Stimulated activated CD8-positive, alpha-beta memory T cell treated with anti-CD3 and anti-CD28 coated beads, Interleukin-4, amount 100 ng/mL, for 4 hours (primary cell): ENCODE data around the gene ARHGEF38.
"Not testable (repeated sequence)": the region's sequence is repeated elsewhere in the genome, so short reads cannot be mapped to it uniquely, and the experiment has no call there.

Experiments used
- DNase-seq, 2 donors: peaks; one replicate each; pipeline ENCODE4 v3.0.0-alpha.2; 2020; ENCODE audit warnings: low read depth in 2 of 2, low spot score in 1 of 2

Gene ARHGEF38

GRCh38 chr4:105607876-105608275 lies 55.5 kb downstream of the ARHGEF38 start:
- no peak for DNase-seq

GRCh38 chr4:105609819-105610218 lies 57.4 kb downstream of the ARHGEF38 start:
- not testable (repeated sequence) for DNase-seq

DNA sequence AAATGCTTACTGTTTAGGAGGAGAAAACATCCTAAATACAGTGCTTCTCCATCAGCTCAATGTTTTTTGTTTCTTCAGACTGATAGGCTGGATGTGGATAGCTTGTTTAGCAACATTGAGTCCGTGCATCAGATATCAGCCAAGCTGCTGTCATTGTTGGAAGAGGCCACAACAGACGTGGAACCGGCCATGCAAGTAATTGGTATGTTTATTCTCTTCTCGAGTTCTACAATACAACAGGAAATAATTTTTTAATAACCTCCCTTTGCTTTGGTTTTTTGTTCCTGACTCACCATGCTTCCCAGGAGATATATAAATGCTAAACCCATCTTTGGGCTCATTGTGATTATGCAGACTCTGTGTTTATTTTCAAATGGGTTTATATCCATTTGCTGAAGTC lies 60.9 kb downstream of the ARHGEF38 start:
- DNase-seq = no peak

DNA sequence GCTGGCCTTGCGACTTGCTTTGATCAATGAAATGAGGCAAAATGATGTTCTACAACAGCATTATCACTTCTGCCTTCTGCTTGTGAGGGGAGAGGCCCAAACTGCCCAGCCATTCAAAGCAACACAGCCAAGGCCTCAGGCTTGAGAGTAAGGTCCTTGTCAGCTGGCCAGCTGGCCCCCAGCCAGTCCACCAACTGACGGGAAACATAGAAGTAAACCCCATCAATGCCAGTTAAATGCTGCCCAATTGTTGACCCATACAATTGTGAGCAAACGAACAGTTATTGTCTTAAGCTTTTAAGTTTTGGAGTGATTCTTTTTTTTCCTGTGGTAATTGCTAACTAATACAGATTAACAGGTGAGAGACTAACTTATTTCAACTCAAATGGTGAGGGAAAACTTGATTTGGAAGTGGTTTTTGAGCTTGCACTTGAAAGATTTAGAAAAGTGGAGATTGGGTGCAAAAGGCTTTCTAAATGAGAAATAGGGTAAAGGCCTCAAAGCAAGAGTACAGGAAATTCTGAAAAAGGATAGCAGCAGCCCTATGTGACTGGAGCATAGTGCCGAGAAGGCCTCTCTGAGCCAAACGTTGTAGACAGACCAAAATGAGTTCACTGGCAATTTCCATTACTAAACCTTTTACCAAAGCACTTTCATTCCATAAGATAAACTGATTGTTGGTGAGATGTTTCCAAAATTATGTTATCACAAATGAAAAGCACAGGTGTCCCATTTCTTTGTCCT lies 66.9 kb downstream of the ARHGEF38 start:
- no peak for DNase-seq

DNA sequence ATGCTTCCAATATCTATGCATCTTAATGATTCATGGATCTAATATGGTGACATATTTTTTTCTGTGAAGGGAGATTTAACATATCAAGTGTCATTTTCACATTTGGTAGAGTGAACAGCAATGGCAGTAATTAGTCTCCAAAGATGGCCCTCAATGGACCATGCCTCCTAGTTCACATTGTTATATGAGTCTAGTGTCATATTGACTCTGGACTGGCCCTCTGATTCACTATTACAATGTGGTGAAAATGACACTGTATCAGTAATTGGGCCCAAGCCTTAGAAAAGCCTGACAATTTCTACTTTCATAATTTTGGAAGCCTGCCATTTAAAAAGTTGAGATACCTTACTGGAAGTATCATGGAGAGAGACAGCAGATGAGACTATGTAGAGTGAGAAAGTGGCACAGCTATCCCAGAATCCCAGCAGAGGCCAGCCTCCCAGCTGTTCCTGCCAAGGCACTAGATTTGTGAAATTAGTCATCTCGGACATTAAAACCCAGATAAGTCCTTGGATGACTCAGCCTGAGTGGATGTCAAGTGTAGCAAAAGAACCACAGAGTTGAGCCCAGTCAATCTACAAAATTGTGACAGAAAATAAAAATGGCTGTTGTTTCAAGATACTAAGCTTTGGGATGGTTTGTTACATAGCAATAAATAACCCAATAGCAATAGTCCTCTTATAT lies 68.4 kb downstream of the ARHGEF38 start:
- no peak for DNase-seq

DNA sequence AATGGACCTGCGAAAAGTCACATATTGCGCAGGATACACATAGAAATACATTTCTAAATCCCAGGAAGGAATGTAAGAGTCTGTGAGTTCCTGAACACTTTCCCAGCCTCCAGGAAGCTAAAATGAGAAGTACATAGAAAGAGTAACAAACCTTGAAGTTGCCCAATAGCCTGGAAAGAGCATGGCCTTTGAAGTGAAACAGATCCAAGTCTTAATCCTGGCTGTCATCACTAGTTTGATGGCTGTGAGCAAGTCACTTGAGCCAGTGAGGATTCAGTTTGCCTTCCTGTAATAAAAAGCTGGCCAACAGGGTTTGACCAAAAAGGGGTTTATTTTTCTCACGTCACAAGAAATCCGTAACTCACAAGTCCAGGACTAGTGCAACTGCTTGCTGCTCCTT lies 69.8 kb downstream of the ARHGEF38 start:
- no peak for DNase-seq

DNA sequence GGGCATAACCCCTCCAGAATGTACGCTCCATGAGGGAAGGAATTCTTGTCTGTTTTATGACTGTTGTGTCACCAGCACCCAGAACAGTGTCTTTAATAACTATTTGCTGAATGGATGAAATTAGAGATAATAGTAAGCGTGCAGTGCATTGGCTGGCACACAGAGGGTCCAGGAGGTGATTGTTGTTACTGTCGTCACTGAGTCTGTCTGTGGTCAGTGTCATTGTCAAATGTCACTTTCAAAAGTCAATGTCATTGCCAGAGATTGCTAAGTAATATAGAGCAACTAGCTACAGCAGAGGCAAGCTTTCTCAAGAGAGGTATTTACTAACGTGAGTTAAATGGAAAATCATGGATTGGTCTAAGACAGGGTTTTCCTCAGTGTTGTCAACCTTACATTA lies 70.7 kb downstream of the ARHGEF38 start:
- DNase-seq = no peak

- no peak for DNase-seq
These were observed 72.1 kb downstream of the ARHGEF38 start for GRCh38 chr4:105624530-105624929.

DNA sequence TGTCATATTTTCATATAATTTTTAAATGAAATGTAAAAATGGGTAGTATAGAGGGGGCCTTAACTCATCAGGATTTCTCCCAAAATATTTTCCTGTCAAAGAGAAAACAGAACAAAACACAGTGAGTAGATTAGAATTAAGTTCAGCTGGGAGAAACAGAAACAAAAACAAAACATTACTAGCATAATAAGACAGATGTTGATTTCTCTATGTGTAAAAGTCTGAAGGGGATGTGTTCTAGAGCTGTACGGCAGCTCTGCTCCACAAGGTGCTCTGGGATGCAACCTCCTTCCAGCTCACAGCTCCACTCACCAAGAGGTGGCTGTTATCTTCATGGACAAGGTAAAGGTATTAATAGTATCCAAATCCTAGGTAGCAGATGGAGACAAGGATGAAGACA lies 72.8 kb downstream of the ARHGEF38 start:
- no peak for DNase-seq

DNA sequence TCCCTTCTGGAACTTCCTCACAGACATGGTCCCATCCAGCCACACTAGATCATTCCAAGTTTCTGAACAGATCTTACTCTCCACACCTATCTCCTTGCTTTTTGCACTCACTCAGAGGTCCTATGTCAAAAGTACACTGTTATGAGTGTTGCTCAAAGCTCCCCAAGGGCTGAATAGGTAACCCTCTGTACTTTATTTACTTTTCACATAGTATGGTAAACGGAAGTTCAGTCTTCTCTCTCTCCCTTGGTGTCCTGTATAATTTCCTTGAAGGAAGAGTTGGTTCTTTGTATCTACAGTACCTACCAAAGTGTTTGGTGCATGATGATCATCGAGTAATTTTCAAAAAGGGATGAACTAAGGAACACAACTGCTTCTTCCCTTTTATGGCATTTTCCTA lies 74.4 kb downstream of the ARHGEF38 start:
- no peak for DNase-seq

DNA sequence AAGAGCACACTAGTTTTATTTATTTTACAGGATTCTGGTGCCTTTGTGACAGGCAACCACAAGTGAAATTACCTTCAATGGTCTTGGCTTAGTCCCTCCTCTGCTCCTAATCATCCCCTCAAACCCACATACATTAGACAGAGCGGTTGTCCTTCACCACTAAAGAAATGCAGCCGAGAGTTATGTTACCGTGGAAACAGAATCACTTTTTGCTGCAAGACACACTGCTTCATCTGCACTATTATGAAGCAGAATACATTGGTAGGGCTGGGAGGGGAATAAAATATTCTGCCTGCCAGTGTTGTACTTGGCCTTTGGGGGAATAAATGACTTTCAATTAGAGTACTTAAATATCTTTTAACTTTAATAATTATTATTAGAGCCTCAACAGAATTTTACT lies 75.2 kb downstream of the ARHGEF38 start:
- no peak for DNase-seq

- no peak for DNase-seq
These were observed 78.5 kb downstream of the ARHGEF38 start for GRCh38 chr4:105630670-105631655.

GRCh38 chr4:105631818-105632400 lies 79.5 kb downstream of the ARHGEF38 start:
- DNase-seq = no peak

DNA sequence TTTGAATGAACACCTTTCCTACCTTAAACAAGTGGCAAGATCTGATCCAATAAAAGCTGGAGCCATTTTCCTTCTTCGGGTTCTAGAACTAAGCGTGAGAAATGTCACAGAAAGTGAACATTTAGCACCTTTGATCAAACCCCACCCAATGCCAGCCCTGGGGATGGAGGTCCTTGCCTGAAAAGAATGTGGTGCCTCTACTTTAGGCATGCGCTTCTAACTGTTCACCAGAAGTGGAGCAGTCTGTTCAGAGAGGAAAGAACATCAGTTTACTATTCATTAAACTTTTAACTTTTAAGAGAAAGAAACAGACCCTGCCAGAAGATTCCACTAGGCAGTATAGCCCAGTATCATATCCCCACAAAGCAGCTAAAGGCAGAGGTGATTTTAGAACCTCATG lies 80.2 kb downstream of the ARHGEF38 start:
- no peak for DNase-seq

DNA sequence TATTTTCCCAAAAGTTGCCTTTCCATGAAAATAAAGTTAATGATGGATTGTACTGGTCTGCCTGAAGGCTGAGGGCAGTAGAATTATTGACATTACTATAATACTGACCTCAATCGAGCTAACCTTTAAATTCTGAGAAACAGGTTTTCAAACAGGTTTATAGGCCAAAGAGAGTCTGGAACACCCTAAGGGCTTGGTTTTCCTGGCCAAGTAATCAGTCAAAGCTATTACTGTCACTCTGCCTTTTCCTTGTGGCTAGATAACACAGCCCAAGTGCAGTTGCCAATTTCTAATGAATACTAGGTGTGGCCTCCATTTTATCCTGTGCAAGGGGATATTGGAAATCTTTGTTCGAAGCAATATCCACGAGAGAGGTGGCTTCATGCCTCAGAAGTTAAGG lies 80.8 kb downstream of the ARHGEF38 start:
- DNase-seq = no peak

DNA sequence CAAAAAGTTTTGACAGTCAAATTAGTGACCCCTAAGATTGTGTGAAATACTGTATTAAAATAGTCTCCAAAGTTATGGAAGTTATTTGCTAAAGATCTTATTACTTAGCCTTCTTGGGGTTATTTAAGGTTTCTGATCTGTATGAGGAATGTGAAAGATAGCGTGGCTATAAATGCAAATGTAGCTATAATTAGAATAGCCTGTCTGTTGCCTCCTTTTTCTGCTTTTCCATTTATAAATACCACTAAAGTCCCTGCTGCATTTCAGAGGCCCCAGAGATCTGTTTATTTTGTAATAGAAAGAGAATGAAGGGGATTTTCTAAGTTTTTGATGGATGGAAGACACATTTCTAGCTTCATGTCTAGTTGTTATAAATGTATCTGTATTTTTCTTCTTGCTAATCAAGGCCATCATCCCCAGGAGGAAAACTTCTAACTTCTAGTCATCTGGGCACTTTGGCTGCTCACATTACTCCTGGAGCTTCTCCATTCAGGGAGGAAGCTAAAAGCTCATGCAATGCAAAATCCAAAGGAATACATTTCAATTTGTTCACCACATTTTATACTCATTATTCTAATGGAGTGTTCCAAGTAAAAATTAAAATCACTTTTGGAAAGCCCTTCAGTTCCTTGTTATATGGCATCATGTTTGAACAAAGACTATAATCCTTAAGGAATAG lies 82.1 kb downstream of the ARHGEF38 start:
- no peak for DNase-seq

- no peak for DNase-seq
These were observed 85.2 kb downstream of the ARHGEF38 start for GRCh38 chr4:105637408-105638176.

DNA sequence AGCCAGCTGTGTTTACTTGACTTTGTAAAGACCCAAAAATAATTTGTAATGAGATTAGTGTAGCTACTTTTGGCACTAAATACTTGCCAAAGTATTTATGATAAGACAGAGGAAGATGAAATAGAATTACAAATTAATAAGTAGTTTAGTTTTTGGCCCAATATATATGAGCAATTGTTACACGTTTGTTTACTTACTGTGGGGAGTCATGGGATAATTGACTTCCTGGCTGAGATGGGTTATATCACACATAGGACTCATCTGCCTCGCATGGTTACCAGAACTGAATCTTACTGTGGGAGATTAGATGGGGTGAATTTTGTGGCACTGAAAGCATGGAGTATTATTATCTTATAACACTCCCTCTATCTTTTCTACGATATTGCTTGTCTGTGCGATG lies 89.4 kb downstream of the ARHGEF38 start:
- no peak for DNase-seq

DNA sequence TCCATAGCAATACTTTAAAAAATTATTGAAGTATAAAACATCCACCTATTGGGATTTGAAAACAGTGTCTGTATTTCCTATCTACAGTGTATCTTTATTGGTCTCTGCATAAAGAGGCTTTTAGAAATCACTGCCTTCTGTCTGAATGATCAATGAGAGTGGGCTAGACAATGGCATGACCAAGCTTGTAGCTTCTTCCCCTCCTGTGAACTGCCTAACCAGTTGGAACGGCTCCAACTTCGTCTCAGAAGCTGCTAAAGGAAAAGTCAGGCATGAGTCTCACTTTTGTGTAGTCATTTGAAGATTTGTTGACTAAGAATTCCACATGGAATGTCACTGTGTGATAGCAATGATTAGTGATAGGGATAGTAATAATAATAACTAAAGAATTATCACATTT lies 91.8 kb downstream of the ARHGEF38 start:
- no peak for DNase-seq

- no peak for DNase-seq
These were observed 93.0 kb downstream of the ARHGEF38 start for GRCh38 chr4:105645440-105645839.
